ENCODE measurements around the gene SSH3.

The SSH3 gene

GRCh38 chr11:67337257-67337656 is 33.9 kb downstream of the SSH3 start:
- Histone ChIP-seq H3K36me3 (no peaks in the 10 kb centered on the region), H3K27me3 (no peaks in the 10 kb centered on the region), H3K4me3 (ENCODE audit: low read depth in 1 of 2, low read length in 1 of 2) (no peak overlapping the region), H3K27ac (no peak overlapping the region), H3K4me1 (ENCODE audit: control insufficient read depth in 1 of 2, insufficient read depth in 1 of 2, low read depth in 1 of 2, low read length in 1 of 2) (no peaks in the 10 kb centered on the region), H3K9me3 (no peaks in the 10 kb centered on the region)
- no peak for TF ChIP-seq CTCF (IDR thresholded peaks at IDR 0.05)

- Histone ChIP-seq H3K27me3 (no peaks in the 10 kb centered on the region), H3K4me1 (ENCODE audit: control insufficient read depth in 1 of 2, insufficient read depth in 1 of 2, low read depth in 1 of 2, low read length in 1 of 2) (no peaks in the 10 kb centered on the region), H3K27ac (no peak overlapping the region), H3K4me3 (ENCODE audit: low read depth in 1 of 2, low read length in 1 of 2) (no peak overlapping the region), H3K9me3 (no peaks in the 10 kb centered on the region), H3K36me3 (no peaks in the 10 kb centered on the region)
- TF ChIP-seq CTCF (IDR thresholded peaks at IDR 0.05), result no peak
Observed at GRCh38 chr11:67344264-67344663, 40.9 kb downstream of the SSH3 start.

GRCh38 chr11:67345247-67345919 is 42.1 kb downstream of the SSH3 start:
- no peak for TF ChIP-seq CTCF (IDR thresholded peaks at IDR 0.05)
- no peak overlapping the region for H3K27ac ChIP-seq
- H3K4me1 ChIP-seq (ENCODE audit: control insufficient read depth in 1 of 2, insufficient read depth in 1 of 2, low read depth in 1 of 2, low read length in 1 of 2), result no peaks in the 10 kb centered on the region
- no peaks in the 10 kb centered on the region for H3K9me3 ChIP-seq
- H3K36me3 ChIP-seq, result no peaks in the 10 kb centered on the region
- no peak overlapping the region for H3K4me3 ChIP-seq (ENCODE audit: low read depth in 1 of 2, low read length in 1 of 2)
- H3K27me3 ChIP-seq, result no peaks in the 10 kb centered on the region

GRCh38 chr11:67345920-67346819 is 42.8 kb downstream of the SSH3 start:
- Histone ChIP-seq H3K4me1 (ENCODE audit: control insufficient read depth in 1 of 2, insufficient read depth in 1 of 2, low read depth in 1 of 2, low read length in 1 of 2) (peaks cover 3 to 5% of the 10 kb centered on the region in 2 experiments), H3K4me3 (ENCODE audit: low read depth in 1 of 2, low read length in 1 of 2) (no peak overlapping the region), H3K9me3 (no peaks in the 10 kb centered on the region), H3K27me3 (no peaks in the 10 kb centered on the region), H3K36me3 (peaks cover 4% of the 10 kb centered on the region), H3K27ac (no peak overlapping the region)
- no peak for TF ChIP-seq CTCF (IDR thresholded peaks at IDR 0.05)

- peaks cover 11% of the 10 kb centered on the region for H3K36me3 ChIP-seq
- no peak overlapping the region for H3K27ac ChIP-seq
- no peaks in the 10 kb centered on the region for H3K27me3 ChIP-seq
- no peak for TF ChIP-seq CTCF (IDR thresholded peaks at IDR 0.05)
- no peaks in the 10 kb centered on the region for H3K9me3 ChIP-seq
- H3K4me1 ChIP-seq (ENCODE audit: control insufficient read depth in 1 of 2, insufficient read depth in 1 of 2, low read depth in 1 of 2, low read length in 1 of 2), result peaks cover 20 to 23% of the 10 kb centered on the region in 2 experiments
- H3K4me3 ChIP-seq (ENCODE audit: low read depth in 1 of 2, low read length in 1 of 2), result no peak overlapping the region
Observed at GRCh38 chr11:67347964-67348749, 44.8 kb downstream of the SSH3 start.

Data from neutrophil (primary cell).